Measurements from ENCODE around the gene RNF10.
"Not testable (repeated sequence)": the region's sequence is repeated elsewhere in the genome, so short reads cannot be mapped to it uniquely, and the experiment has no call there.

The RNF10 gene

GRCh38 chr12:120534203-120534702 lies at the start of gene RNF10:
TSS of gene RNF10 (plus strand) at chr12:120534356. CDS start at chr12:120534812, 456 bp downstream.
- DNase-seq, result peak; percentile 60

- DNase-seq, result no peak
Observed at GRCh38 chr12:120485961-120486881, 47.9 kb upstream of the RNF10 start.

GRCh38 chr12:120487552-120487951 lies 46.6 kb upstream of the RNF10 start:
- DNase-seq, result not testable (repeated sequence)

GRCh38 chr12:120488057-120488640 lies 46.0 kb upstream of the RNF10 start:
- no peak for DNase-seq

- DNase-seq, result no peak
Observed at GRCh38 chr12:120489018-120489417, 45.1 kb upstream of the RNF10 start.

- no peak for DNase-seq
Observed at GRCh38 chr12:120490325-120490724, 43.8 kb upstream of the RNF10 start.

- DNase-seq, result no peak
Observed at GRCh38 chr12:120490833-120491512, 43.2 kb upstream of the RNF10 start.

GRCh38 chr12:120495186-120495730 lies 38.9 kb upstream of the RNF10 start:
- no peak for DNase-seq

GRCh38 chr12:120495731-120496412 lies 38.3 kb upstream of the RNF10 start, which contains the start of gene DYNLL1:
TSS of gene DYNLL1 (plus strand) at chr12:120496113. CDS start at chr12:120496422, 309 bp downstream.
- DNase-seq, result peak; percentile 97

GRCh38 chr12:120496413-120497340 lies 37.5 kb upstream of the RNF10 start:
- DNase-seq, result peak; percentile 29

- DNase-seq, result no peak
Observed at GRCh38 chr12:120497524-120498150, 36.5 kb upstream of the RNF10 start.

- DNase-seq, result no peak
Observed at GRCh38 chr12:120498870-120499515, 35.2 kb upstream of the RNF10 start.

- no peak for DNase-seq
Observed at GRCh38 chr12:120500581-120500980, 33.6 kb upstream of the RNF10 start.

GRCh38 chr12:120504587-120504986 lies 29.6 kb upstream of the RNF10 start:
- no peak for DNase-seq

GRCh38 chr12:120508537-120508936 lies 25.6 kb upstream of the RNF10 start:
- no peak for DNase-seq

GRCh38 chr12:120514002-120514401 lies 20.2 kb upstream of the RNF10 start:
- no peak for DNase-seq

- DNase-seq, result no peak
Observed at GRCh38 chr12:120515496-120515895, 18.7 kb upstream of the RNF10 start.

GRCh38 chr12:120519324-120519723 lies 14.8 kb upstream of the RNF10 start:
- DNase-seq, result not testable (repeated sequence)

GRCh38 chr12:120522568-120522967 lies 11.6 kb upstream of the RNF10 start:
- no peak for DNase-seq

- DNase-seq, result peak; percentile 80
Observed at GRCh38 chr12:120528861-120529525, 5.2 kb upstream of the RNF10 start, which contains the start of gene COQ5. TSS of gene COQ5 (minus strand) at chr12:120529158. CDS start at chr12:120529141, 17 bp downstream.
